GM10266 (cell line): Measurements from ENCODE around the gene PMS1.
A peak's percentile ranks its signal among the peaks of the same experiment; 100 is the strongest.

ENCODE experiments used
- DNase-seq: peaks from one replicate; pipeline ENCODE4 v3.0.0; 2012; ENCODE audit errors: extremely low spot score
- TF ChIP-seq, protein P1 (sequence below): IDR thresholded peaks from 2 replicates; pipeline ENCODE4 v1.5.1; 2012; ENCODE audit warnings: mild to moderate bottlenecking, low read depth; ENCODE audit not compliant: control insufficient read depth, insufficient read depth; ENCODE audit errors: missing control alignments

Gene PMS1

DNA sequence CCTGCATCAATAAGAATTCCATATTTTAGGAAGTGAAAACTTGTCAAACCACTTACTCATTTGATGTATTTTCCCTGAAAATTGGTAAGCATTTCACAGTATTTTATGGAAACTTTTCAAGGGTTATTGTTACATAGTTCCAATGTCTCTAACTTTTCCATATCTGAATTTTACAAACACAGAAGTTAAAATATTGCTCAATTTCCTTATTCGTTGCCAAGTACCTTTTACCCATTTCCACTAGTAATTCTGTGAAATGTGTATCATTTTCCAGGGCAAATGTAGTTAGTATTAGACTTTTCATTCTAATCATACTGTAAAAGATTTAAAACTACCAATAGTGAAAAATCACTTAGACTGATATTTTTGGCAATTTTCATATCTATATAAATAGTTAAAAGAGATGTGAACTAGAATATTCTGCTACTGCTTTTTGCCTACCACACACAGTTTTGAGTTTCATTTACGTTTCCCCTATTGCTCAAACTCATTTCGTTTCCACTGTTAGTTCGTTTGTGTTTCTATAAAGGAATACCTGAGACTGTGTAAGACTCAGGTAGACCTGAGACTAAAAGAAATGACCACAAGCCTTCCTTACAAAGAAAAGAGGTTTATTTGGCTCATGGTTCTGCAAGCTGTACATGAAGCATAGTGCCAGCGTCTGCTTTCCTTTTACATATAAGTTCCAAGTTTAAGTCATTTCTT lies 86.3 kb downstream of the PMS1 start:
- TF ChIP-seq, protein P1, sequence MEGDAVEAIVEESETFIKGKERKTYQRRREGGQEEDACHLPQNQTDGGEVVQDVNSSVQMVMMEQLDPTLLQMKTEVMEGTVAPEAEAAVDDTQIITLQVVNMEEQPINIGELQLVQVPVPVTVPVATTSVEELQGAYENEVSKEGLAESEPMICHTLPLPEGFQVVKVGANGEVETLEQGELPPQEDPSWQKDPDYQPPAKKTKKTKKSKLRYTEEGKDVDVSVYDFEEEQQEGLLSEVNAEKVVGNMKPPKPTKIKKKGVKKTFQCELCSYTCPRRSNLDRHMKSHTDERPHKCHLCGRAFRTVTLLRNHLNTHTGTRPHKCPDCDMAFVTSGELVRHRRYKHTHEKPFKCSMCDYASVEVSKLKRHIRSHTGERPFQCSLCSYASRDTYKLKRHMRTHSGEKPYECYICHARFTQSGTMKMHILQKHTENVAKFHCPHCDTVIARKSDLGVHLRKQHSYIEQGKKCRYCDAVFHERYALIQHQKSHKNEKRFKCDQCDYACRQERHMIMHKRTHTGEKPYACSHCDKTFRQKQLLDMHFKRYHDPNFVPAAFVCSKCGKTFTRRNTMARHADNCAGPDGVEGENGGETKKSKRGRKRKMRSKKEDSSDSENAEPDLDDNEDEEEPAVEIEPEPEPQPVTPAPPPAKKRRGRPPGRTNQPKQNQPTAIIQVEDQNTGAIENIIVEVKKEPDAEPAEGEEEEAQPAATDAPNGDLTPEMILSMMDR = no peak
- DNase-seq = no peak

- DNase-seq = no peak
- TF ChIP-seq, protein P1 = no peak
Observed at GRCh38 chr2:189873696-189874095, 89.4 kb downstream of the PMS1 start.

GRCh38 chr2:189874586-189875320 lies 90.5 kb downstream of the PMS1 start:
- TF ChIP-seq, protein P1 = no peak
- DNase-seq = peak; percentile 7

DNA sequence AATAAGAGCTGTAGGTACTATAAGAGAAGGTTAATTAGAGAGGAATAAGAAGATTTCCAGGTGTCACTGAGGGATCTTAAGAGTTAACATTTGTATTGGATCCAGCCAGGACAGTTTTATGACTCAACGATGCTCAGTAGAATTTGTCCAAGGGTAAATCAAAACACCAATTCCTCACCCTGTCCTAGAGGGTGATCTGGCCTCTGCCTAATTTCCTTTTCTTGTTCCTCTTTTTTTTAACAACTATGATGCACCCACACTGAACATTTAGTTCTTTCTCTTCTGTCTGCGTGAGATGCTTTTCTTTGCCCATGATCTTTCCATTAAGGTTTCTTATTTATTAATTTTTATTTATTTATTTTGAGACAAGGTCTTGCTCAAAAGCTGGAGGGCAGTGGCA lies 92.0 kb downstream of the PMS1 start:
- TF ChIP-seq, protein P1 = no peak
- DNase-seq = no peak

DNA sequence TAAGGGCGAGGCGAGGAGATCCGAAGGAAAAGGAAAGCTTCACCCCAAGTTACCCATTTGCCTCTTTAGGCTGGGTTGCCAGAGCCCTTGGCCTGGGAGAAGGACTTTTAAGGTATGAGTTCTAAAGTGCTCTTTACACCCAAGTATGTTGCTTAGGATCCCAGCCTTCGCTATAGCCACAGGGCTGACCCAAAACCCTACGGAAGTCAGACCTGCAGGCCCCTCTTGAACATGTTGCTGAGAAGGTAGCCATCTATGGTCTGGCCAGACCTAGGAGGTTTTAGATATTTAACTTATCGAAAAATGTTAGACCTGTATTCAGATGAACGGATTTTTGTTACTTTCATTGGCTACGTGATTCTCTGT lies 95.4 kb downstream of the PMS1 start:
- no peak for DNase-seq
- TF ChIP-seq, protein P1 = no peak

DNA sequence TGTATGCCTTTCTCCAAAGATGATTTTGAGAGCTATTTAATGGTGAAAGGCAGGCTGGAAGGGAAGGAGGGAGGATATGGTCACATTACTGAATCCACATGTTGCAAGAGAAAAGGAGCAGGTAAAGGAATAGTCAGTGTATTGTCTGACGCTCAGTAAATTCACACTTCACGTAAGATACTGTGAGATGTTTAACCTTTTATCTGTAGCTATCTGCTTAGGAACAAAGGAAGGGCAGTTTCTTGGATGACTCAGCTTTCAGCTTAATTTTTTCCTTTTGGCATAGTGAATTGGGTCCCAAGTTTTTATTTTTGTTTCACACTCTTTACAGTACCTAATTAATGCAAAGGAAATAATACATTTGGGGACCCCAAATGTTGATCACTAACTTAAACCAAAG lies 96.2 kb downstream of the PMS1 start:
- TF ChIP-seq, protein P1 = no peak
- no peak for DNase-seq

DNA sequence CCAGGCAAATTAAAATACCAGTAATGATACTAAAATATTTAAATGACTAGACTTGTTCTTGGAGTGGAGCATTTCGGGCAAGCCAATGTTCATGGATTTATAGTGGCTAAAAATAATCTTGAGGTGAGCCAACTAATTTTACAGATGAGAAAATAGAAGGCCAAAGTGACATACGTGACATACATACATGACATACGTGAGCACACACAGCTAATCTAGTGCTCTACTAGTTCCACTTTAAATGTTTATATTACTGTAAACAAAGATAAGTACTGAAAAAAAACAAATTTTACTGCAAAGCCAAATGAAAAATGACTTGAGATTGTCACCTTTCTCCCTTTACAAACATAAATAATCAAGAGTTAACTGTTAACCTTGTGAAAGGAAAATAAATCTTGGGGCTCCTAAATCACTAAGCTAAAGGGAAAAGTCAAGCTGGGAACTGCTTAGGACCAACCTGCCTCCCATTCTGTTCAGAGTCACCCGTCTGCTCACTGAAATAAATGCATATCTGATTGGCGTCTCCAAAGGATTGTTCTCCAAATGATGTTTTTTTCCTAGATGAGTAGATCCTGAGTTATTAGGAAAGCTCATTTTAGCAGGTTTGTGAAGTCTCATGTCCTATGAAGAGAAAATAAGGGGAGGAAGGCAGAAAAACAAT lies 96.7 kb downstream of the PMS1 start:
- DNase-seq = no peak

More for the DNA sequence above, 96.7 kb downstream of the PMS1 start:
- TF ChIP-seq, protein P1 = no peak
